Neuronal stem cell (in vitro differentiated cells): ENCODE results near the gene CAPN9. TPM values are rescaled to one million over a fixed set of nuclear protein-coding genes. Genes with fewer than 3 reads are reported as not detected.
"Not testable (repeated sequence)": the region's sequence is repeated elsewhere in the genome, so short reads cannot be mapped to it uniquely, and the experiment has no call there.

Experiments used
- DNase-seq: peaks from one replicate; pipeline ENCODE4 v3.0.0-alpha.2; 2013; ENCODE audit warnings: low spot score
- H2AFZ ChIP-seq: one replicate; pipeline ENCODE4 v1.6.1; 2013; ENCODE audit warnings: mild to moderate bottlenecking, low read length, inconsistent platforms
- H2AK5ac ChIP-seq: 2 replicates; pipeline ENCODE4 v1.6.1; 2013; ENCODE audit warnings: low read depth, mild to moderate bottlenecking, inconsistent platforms, low read length, moderate library complexity, mixed read lengths
- H2BK120ac ChIP-seq: 2 replicates; pipeline ENCODE4 v1.6.1; 2013; ENCODE audit warnings: low read depth, mild to moderate bottlenecking, inconsistent platforms, low read length, moderate library complexity, mixed read lengths
- H2BK12ac ChIP-seq: one replicate; pipeline ENCODE4 v1.6.1; 2013; ENCODE audit warnings: low read length, inconsistent platforms
- H2BK15ac ChIP-seq: 2 replicates; pipeline ENCODE4 v1.6.1; 2013; ENCODE audit warnings: mild to moderate bottlenecking, low read length, inconsistent platforms, mixed read lengths
- H2BK5ac ChIP-seq: one replicate; pipeline ENCODE4 v1.6.1; 2013; ENCODE audit warnings: inconsistent platforms, mild to moderate bottlenecking, low read length, moderate library complexity
- H3K14ac ChIP-seq: one replicate; pipeline ENCODE4 v1.6.1; 2013; ENCODE audit warnings: low read length, inconsistent platforms
- H3K18ac ChIP-seq: 2 replicates; pipeline ENCODE4 v1.6.1; 2013; ENCODE audit warnings: low read length, inconsistent platforms
- H3K23ac ChIP-seq: 2 replicates; pipeline ENCODE4 v1.6.1; 2013; ENCODE audit warnings: low read depth, mild to moderate bottlenecking, mixed read lengths, low read length, inconsistent platforms; ENCODE audit not compliant: poor library complexity
- H3K27ac ChIP-seq: replicated peaks from 3 replicates; pipeline ENCODE4 v1.5.1; 2013; ENCODE audit warnings: low read length, inconsistent platforms
- H3K27me3 ChIP-seq, 3 experiments: 2 replicates each; pipeline ENCODE4 v1.6.1; 2013; ENCODE audit warnings: low read length in 3 of 3, mild to moderate bottlenecking in 2 of 3, inconsistent platforms in 1 of 3, low read depth in 1 of 3, mixed read lengths in 1 of 3, moderate library complexity in 1 of 3; ENCODE audit not compliant: control insufficient read depth in 3 of 3, insufficient read depth in 3 of 3
- H3K36me3 ChIP-seq, 2 donors: replicated peaks in 1 of 2; 2 replicates each; pipeline ENCODE4 v1.6.1; 2013; ENCODE audit warnings: low read length in 2 of 2; ENCODE audit not compliant: control insufficient read depth in 2 of 2, insufficient read depth in 2 of 2
- H3K4ac ChIP-seq: 2 replicates; pipeline ENCODE4 v1.6.1; 2013; ENCODE audit warnings: inconsistent platforms, mild to moderate bottlenecking, low read length, moderate library complexity
- H3K4me1 ChIP-seq, 2 donors: 1 replicate in 1 of 2; 2 replicates in 1 of 2; pipeline ENCODE4 v1.6.1; 2013; ENCODE audit warnings: low read length in 2 of 2, low read depth in 1 of 2; ENCODE audit not compliant: control insufficient read depth in 2 of 2, insufficient read depth in 1 of 2
- H3K4me2 ChIP-seq: one replicate; pipeline ENCODE4 v1.6.1; 2013; ENCODE audit warnings: mild to moderate bottlenecking, low read length, inconsistent platforms; ENCODE audit not compliant: insufficient read depth, poor library complexity, severe bottlenecking
- H3K4me3 ChIP-seq, 2 donors: 2 replicates each; pipeline ENCODE4 v1.5.1; 2013; ENCODE audit warnings: low read length in 2 of 2, mild to moderate bottlenecking in 2 of 2, inconsistent platforms in 1 of 2, moderate library complexity in 1 of 2
- H3K79me1 ChIP-seq: one replicate; pipeline ENCODE4 v1.6.1; 2013; ENCODE audit warnings: low read depth, mild to moderate bottlenecking, inconsistent platforms, low read length, moderate library complexity
- H3K9ac ChIP-seq: one replicate; pipeline ENCODE4 v1.6.1; 2013; ENCODE audit warnings: mild to moderate bottlenecking, low read depth, low read length, inconsistent platforms; ENCODE audit not compliant: poor library complexity
- H3K9me3 ChIP-seq, 2 donors: replicated peaks in 1 of 2; 2 replicates each; pipeline versions ENCODE3 to v1.6.1; 2013; ENCODE audit warnings: low read length in 2 of 2, mild to moderate bottlenecking in 2 of 2, inconsistent platforms in 1 of 2, low read depth in 1 of 2, mixed read lengths in 1 of 2, moderate library complexity in 1 of 2; ENCODE audit not compliant: control insufficient read depth in 2 of 2, insufficient read depth in 1 of 2
- H4K8ac ChIP-seq: one replicate; pipeline ENCODE4 v1.6.1; 2013; ENCODE audit warnings: low read depth, mild to moderate bottlenecking, inconsistent platforms, low read length, moderate library complexity
- H4K91ac ChIP-seq: one replicate; pipeline ENCODE4 v1.6.1; 2013; ENCODE audit warnings: low read length, low read depth, mild to moderate bottlenecking, inconsistent platforms; ENCODE audit not compliant: poor library complexity
- WGBS, 2 donors: extraction: QIAGEN DNeasy Blood & Tissue Kit; methylation state at CpG; one replicate each; pipeline ENCODE4 v1.1.7; 2013; ENCODE audit warnings: missing lambda C conversion rate in 2 of 2, mixed read lengths in 1 of 2; ENCODE audit not compliant: insufficient read length in 2 of 2, insufficient replicate concordance in 1 of 2; ENCODE audit errors: extremely low coverage in 2 of 2; 5-methylcytosine and 5-hydroxymethylcytosine counted together
- polyA plus RNA-seq, 2 experiments: library from polyadenylated mRNA; stranded (reverse); fragments of 200-250 nt; gene quantifications; one replicate each; pipeline ENCODE4 v1.2.3, GENCODE V29; 2013

CAPN9 gene, protein sequence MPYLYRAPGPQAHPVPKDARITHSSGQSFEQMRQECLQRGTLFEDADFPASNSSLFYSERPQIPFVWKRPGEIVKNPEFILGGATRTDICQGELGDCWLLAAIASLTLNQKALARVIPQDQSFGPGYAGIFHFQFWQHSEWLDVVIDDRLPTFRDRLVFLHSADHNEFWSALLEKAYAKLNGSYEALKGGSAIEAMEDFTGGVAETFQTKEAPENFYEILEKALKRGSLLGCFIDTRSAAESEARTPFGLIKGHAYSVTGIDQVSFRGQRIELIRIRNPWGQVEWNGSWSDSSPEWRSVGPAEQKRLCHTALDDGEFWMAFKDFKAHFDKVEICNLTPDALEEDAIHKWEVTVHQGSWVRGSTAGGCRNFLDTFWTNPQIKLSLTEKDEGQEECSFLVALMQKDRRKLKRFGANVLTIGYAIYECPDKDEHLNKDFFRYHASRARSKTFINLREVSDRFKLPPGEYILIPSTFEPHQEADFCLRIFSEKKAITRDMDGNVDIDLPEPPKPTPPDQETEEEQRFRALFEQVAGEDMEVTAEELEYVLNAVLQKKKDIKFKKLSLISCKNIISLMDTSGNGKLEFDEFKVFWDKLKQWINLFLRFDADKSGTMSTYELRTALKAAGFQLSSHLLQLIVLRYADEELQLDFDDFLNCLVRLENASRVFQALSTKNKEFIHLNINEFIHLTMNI
- 0.15 TPM for polyA plus RNA-seq (2013, experiment 1 of 2)
- polyA plus RNA-seq (2013, experiment 2 of 2): 0.26 TPM

DNA sequence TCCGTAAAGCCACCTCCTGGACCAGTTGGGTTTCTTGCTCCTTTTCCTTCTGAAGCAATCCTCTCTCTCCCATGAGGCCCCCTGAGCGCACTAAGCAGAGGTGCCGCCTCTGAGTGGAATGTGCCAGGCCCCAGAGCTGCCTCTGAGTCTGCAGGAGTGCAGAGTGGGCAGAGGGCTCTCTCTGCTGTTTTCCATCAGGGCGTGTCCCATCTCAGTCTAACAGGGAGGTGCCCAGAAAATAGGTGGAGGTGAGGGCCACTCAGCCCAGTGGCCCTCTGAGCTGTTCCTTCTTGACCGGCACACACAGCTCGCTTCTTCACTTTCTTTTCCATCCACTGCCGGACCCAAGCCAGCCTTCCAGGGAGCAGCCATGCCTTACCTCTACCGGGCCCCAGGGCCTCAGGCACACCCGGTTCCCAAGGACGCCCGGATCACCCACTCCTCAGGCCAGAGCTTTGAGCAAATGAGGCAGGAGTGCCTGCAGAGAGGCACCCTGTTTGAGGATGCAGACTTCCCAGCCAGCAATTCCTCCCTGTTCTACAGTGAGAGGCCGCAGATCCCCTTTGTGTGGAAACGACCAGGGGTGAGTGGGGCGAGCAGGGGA is at the start of gene CAPN9:
TSS of gene CAPN9 (plus strand) at position 262 of the 604 bp plus-strand sequence. CDS start at position 371, 109 bp downstream.
- Histone ChIP-seq H3K23ac (no peak within 1 kb of the TSS), H2BK12ac (no peak within 1 kb of the TSS), H2AK5ac (peak within 1 kb of the TSS; percentile 20), H2BK5ac (peak within 1 kb of the TSS; percentile 35), H3K14ac (no peak within 1 kb of the TSS), H3K4me2 (no peak within 1 kb of the TSS), H3K18ac (peak within 1 kb of the TSS; percentile 74), H3K79me1 (no peaks in the 10 kb centered on the region), H4K8ac (no peak within 1 kb of the TSS), H2BK15ac (no peak within 1 kb of the TSS), H3K27me3 (no peaks in the 10 kb centered on the region), H3K36me3 (no peaks in the 10 kb centered on the region), H3K27ac (no peak within 1 kb of the TSS), H3K4me1 (peaks cover 5 to 25% of the 10 kb centered on the region in 2 donors), H3K9ac (peak within 1 kb of the TSS; percentile 15), H2BK120ac (no peak within 1 kb of the TSS), H3K9me3 (no peaks in the 10 kb centered on the region), H2AFZ (peak within 1 kb of the TSS; percentile 79), H3K4me3 (no peak within 1 kb of the TSS), H3K4ac (no peak within 1 kb of the TSS), H4K91ac (peak within 1 kb of the TSS; percentile 13)
- no peak for DNase-seq
- WGBS, 2 donors: no CpG with 5 or more reads among the region's 14 CpGs

DNA sequence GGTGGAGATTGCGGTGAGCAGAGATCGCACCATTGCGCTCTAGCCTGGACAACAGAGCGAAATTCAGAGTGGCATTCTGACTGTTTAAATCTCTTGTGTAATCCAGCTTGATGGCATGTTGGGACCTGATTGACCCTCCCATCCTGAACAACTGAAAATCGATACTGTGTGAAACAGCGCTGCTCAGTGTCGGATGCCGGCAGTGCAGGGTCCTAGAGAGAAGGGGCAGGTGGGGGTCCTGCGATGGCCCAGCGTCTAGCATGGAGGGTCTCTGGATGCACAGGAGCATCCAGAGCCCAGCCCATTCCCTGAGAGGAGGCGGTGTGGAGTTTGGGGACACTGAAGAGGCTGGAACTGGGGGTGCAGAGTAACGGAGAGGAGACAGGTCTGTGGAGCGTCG is 49.1 kb upstream of the CAPN9 start:
- Histone ChIP-seq H3K4ac (no peak overlapping the region), H2BK120ac (no peak overlapping the region), H3K4me3 (no peak overlapping the region), H2BK12ac (no peak overlapping the region), H4K8ac (no peak overlapping the region), H2AK5ac (no peak overlapping the region), H2BK15ac (no peak overlapping the region), H3K27ac (no peak overlapping the region), H3K79me1 (no peaks in the 10 kb centered on the region), H3K36me3 (peaks cover 6 to 17% of the 10 kb centered on the region in 2 donors), H3K14ac (no peak overlapping the region), H2BK5ac (no peak overlapping the region), H3K27me3 (peaks cover 0 to under 1% (median 0%) of the 10 kb centered on the region in 3 experiments), H4K91ac (no peak overlapping the region), H3K4me1 (peaks cover 9 to 12% of the 10 kb centered on the region in 2 donors), H3K18ac (no peak overlapping the region), H3K9me3 (no peaks in the 10 kb centered on the region), H3K23ac (no peak overlapping the region), H3K4me2 (no peak overlapping the region), H3K9ac (no peak overlapping the region), H2AFZ (no peak overlapping the region)
- no peak for DNase-seq
- no CpG with 5 or more reads among the region's 14 CpGs for WGBS, 2 donors

DNA sequence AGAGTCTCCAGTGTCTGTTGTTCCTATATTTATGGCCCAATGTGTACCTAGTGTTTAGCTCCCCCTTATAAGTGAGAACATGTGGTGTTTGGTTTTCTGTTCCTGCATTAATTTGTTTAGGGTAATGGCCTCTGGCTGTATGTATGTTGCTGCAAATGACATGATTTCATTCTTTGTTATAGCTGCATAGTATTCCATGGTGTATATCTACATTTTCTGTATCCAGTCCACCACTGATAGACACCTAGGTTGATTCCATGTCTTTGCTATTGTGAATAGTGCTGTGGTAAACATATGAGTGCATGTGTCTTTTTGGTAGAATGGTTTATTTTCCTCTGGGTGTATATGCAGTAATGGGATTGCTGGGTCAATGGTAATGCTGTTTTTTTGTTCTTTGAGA is 48.2 kb upstream of the CAPN9 start:
- H2BK5ac ChIP-seq, H4K91ac ChIP-seq, H3K14ac ChIP-seq, H3K79me1 ChIP-seq, H3K23ac ChIP-seq, H3K4me2 ChIP-seq, H2BK120ac ChIP-seq, H3K27ac ChIP-seq, H3K9me3 ChIP-seq, H3K4ac ChIP-seq, H2BK12ac ChIP-seq, H2AFZ ChIP-seq, H4K8ac ChIP-seq, H3K27me3 ChIP-seq, H3K9ac ChIP-seq, H3K18ac ChIP-seq, H2AK5ac ChIP-seq, DNase-seq, H2BK15ac ChIP-seq, H3K36me3 ChIP-seq, H3K4me3 ChIP-seq: not testable (repeated sequence)
- H3K4me1 ChIP-seq: peaks cover 10 to 11% of the 10 kb centered on the region in 2 donors

DNA sequence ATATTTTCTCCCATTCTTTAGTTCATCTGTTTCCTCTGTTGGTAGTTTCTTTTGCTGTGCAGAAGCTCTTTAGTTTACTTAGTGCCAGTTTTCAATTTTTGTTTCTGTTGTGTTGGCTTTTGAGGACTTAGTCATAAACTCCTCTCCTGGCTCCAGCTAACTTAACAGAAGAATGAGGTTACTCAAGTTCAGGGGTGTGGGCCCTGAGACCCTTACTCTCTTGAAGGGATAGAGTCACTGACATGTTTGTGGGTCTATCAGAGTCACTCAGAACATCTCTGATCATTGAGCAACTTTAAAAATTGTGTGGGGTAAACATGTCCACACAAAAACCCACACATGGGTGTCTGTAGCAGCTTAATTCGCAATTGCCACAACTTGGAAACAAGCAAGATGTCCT is 47.5 kb upstream of the CAPN9 start:
- Histone ChIP-seq H3K79me1 (no peaks in the 10 kb centered on the region), H2AK5ac (no peak overlapping the region), H3K4ac (no peak overlapping the region), H3K4me3 (no peak overlapping the region), H3K23ac (no peak overlapping the region), H4K8ac (no peak overlapping the region), H2AFZ (no peak overlapping the region), H4K91ac (no peak overlapping the region), H3K27me3 (peaks cover 0 to 10% (median 0%) of the 10 kb centered on the region in 3 experiments), H3K36me3 (peaks cover 0 to 1% of the 10 kb centered on the region in 2 donors), H2BK5ac (no peak overlapping the region), H3K4me2 (no peak overlapping the region), H3K4me1 (peaks cover 8 to 10% of the 10 kb centered on the region in 2 donors), H3K9me3 (no peaks in the 10 kb centered on the region), H2BK12ac (no peak overlapping the region), H2BK15ac (no peak overlapping the region), H2BK120ac (no peak overlapping the region), H3K14ac (no peak overlapping the region), H3K18ac (no peak overlapping the region), H3K27ac (no peak overlapping the region), H3K9ac (no peak overlapping the region)
- no peak for DNase-seq
- no CpG with 5 or more reads among the region's 1 CpG for WGBS, 2 donors
